HCT116 (cell line): ENCODE data around the gene GLRB. TPM values are rescaled to one million over a fixed set of nuclear protein-coding genes. Genes with fewer than 3 reads are reported as not detected.

Experiments used
- ATAC-seq: fragments of 200-7000 bp; cut with Tn5 transposase; 2 replicates; pipeline ENCODE4 v1.9.1; 2020; ENCODE audit warnings: mild to moderate bottlenecking, moderate library complexity
- BruUV-seq: library from RNA; stranded (reverse); fragments of 400-500 nt; replicated peaks from 2 replicates; lab custom pipeline; 2021; lab: Mats Ljungman, UMichigan
- CTCF ChIA-PET: fragments of 300-600 bp; sonication (Branson Sonifier 250); formaldehyde crosslinking; loops from one replicate; lab custom pipeline; 2021; ENCODE audit warnings: antibody characterized with exemption; lab: Charles Lee
- POLR2A ChIA-PET: fragments of 300-600, 350-600 bp; sonication (Branson Sonifier 250); formaldehyde crosslinking; loops from one replicate; lab custom pipeline; 2021; ENCODE audit warnings: antibody characterized with exemption; lab: Charles Lee
- RAD21 ChIA-PET, 2 experiments: fragments of 300-600 bp; sonication (Branson Sonifier 250); formaldehyde crosslinking; loops; one replicate each; lab custom pipeline; 2023; ENCODE audit warnings: low total read pairs in 2 of 2; ENCODE audit not compliant: uncharacterized antibody in 2 of 2, unreplicated experiment in 2 of 2, low non-redundant PET in 1 of 2; lab: Charles Lee
- DNase-seq: peaks from one replicate; pipeline ENCODE4 v3.0.0-alpha.2; 2010; ENCODE audit warnings: low read depth, low spot score
- H2AFZ ChIP-seq: fragments of 200-600 bp; shearing (Covaris generic), sonication (generic); 2 replicates; pipeline ENCODE4 v1.6.1; 2017; ENCODE audit warnings: low read depth, mixed run types, mixed read lengths, antibody characterized with exemption, low read length; ENCODE audit not compliant: poor library complexity, severe bottlenecking
- H3K27ac ChIP-seq: 2 replicates; pipeline ENCODE4 v1.5.1; 2012; ENCODE audit warnings: low read depth, low read length
- H3K27me3 ChIP-seq: fragments of 200-600 bp; sonication (generic); 2 replicates; pipeline ENCODE4 v1.6.1; 2016; ENCODE audit warnings: mixed run types, low read length, mixed read lengths; ENCODE audit not compliant: insufficient read depth
- H3K36me3 ChIP-seq, 2 experiments: fragments of 200-500 bp in 1 of 2; fragments of 200-600 bp in 1 of 2; sonication (Bioruptor generic) in 1 of 2; sonication (generic) in 1 of 2; 2 replicates each; pipeline versions ENCODE4 v1.5.1 to v1.6.1; 2014 to 2016; ENCODE audit warnings: low read length in 2 of 2, inconsistent platforms in 1 of 2, mixed read lengths in 1 of 2, mixed run types in 1 of 2; ENCODE audit not compliant: insufficient read depth in 2 of 2, control insufficient read depth in 1 of 2
- H3K4me1 ChIP-seq, 2 experiments: fragments of 200-600 bp in 1 of 2; sonication (generic) in 1 of 2; 2 replicates each; pipeline versions ENCODE4 v1.5.1 to v1.6.1; 2012 to 2017; ENCODE audit warnings: low read length in 2 of 2, inconsistent platforms in 1 of 2, mild to moderate bottlenecking in 1 of 2, mixed read lengths in 1 of 2, mixed run types in 1 of 2, moderate library complexity in 1 of 2; ENCODE audit not compliant: insufficient read depth in 2 of 2, control insufficient read depth in 1 of 2
- H3K4me2 ChIP-seq: fragments of 200-600 bp; sonication (generic); 2 replicates; pipeline ENCODE4 v1.6.1; 2017; ENCODE audit warnings: mixed run types, low read length, mixed read lengths
- H3K4me3 ChIP-seq, 2 experiments: fragments of 200-600 bp in 1 of 2; sonication (generic) in 1 of 2; replicated peaks in 1 of 2; 2 replicates each; pipeline ENCODE4 v1.5.1; 2011 to 2016; ENCODE audit warnings: low read length in 2 of 2, control low read depth in 1 of 2, low read depth in 1 of 2, mild to moderate bottlenecking in 1 of 2, mixed read lengths in 1 of 2, mixed run types in 1 of 2
- H3K79me2 ChIP-seq: fragments of 200-600 bp; sonication (generic); 2 replicates; pipeline ENCODE4 v1.6.1; 2017; ENCODE audit warnings: mild to moderate bottlenecking, mixed run types, low read length, moderate library complexity, mixed read lengths; ENCODE audit not compliant: insufficient read depth
- H3K9ac ChIP-seq: fragments of 200-600 bp; sonication (generic); 2 replicates; pipeline ENCODE4 v1.6.1; 2016; ENCODE audit warnings: low read length, mixed read lengths
- H3K9me2 ChIP-seq: fragments of 200-600 bp; sonication (generic), shearing (Covaris generic); 2 replicates; pipeline ENCODE4 v1.6.1; 2017; ENCODE audit warnings: mixed run types, mild to moderate bottlenecking, moderate library complexity; ENCODE audit not compliant: insufficient read depth
- H3K9me3 ChIP-seq, 2 experiments: fragments of 200-500 bp in 1 of 2; fragments of 200-600 bp in 1 of 2; sonication (Bioruptor generic) in 1 of 2; sonication (generic) in 1 of 2; 2 replicates each; pipeline ENCODE4 v1.6.1; 2014 to 2017; ENCODE audit warnings: low read length in 2 of 2, mixed read lengths in 2 of 2, inconsistent platforms in 1 of 2, low read depth in 1 of 2, mild to moderate bottlenecking in 1 of 2, mixed run types in 1 of 2, moderate library complexity in 1 of 2; ENCODE audit not compliant: control insufficient read depth in 1 of 2, insufficient read depth in 1 of 2
- H4K20me1 ChIP-seq: fragments of 200-600 bp; sonication (generic), shearing (Covaris generic); 2 replicates; pipeline ENCODE4 v1.6.1; 2017; ENCODE audit warnings: mixed run types, mild to moderate bottlenecking, moderate library complexity; ENCODE audit not compliant: insufficient read depth
- CBX3 ChIP-seq: IDR thresholded peaks from 2 replicates; pipeline ENCODE4 v1.6.1; 2012; ENCODE audit warnings: low read depth
- CEBPB ChIP-seq: IDR thresholded peaks from 2 replicates; pipeline ENCODE4 v1.6.1; 2012; ENCODE audit warnings: low read depth
- EGR1 ChIP-seq: IDR thresholded peaks from 2 replicates; pipeline ENCODE4 v1.6.1; 2012; ENCODE audit warnings: low read depth
- ELF1 ChIP-seq: IDR thresholded peaks from 2 replicates; pipeline ENCODE4 v1.6.1; 2012; ENCODE audit warnings: low read depth, borderline replicate concordance
- EZH2 ChIP-seq: fragments of 200-600 bp; sonication (generic); IDR thresholded peaks from 2 replicates; pipeline ENCODE4 v1.6.1; 2017; ENCODE audit warnings: antibody characterized with exemption, mixed run types
- FOSL1 ChIP-seq: IDR thresholded peaks from 2 replicates; pipeline ENCODE4 v1.6.1; 2012; ENCODE audit warnings: low read depth
- JUND ChIP-seq: IDR thresholded peaks from 2 replicates; pipeline ENCODE4 v1.6.1; 2012
- POLR2A ChIP-seq: IDR thresholded peaks from 2 replicates; pipeline ENCODE4 v1.7.0; 2011; ENCODE audit warnings: borderline replicate concordance; ENCODE audit not compliant: insufficient read depth, insufficient read length; ENCODE audit errors: extremely low read depth
- POLR2AphosphoS5 ChIP-seq: IDR thresholded peaks from 2 replicates; pipeline ENCODE4 v1.6.1; 2011; ENCODE audit warnings: mild to moderate bottlenecking, low read depth, low read length, moderate library complexity
- RAD21 ChIP-seq: IDR thresholded peaks from 2 replicates; pipeline ENCODE4 v1.6.1; 2012; ENCODE audit warnings: low read depth, mild to moderate bottlenecking
- SIN3A ChIP-seq: IDR thresholded peaks from 2 replicates; pipeline ENCODE4 v1.6.1; 2012; ENCODE audit warnings: low read depth
- SRF ChIP-seq: IDR thresholded peaks from 2 replicates; pipeline ENCODE4 v1.6.1; 2012; ENCODE audit warnings: low read depth
- TCF7L2 ChIP-seq: IDR thresholded peaks from 2 replicates; pipeline ENCODE4 v1.7.0; 2011; ENCODE audit warnings: borderline replicate concordance, inconsistent platforms; ENCODE audit not compliant: insufficient read depth, insufficient read length; ENCODE audit errors: extremely low read depth
- YY1 ChIP-seq: IDR thresholded peaks from 2 replicates; pipeline ENCODE4 v1.6.1; 2011; ENCODE audit warnings: low read length, low read depth, moderate library complexity, mild to moderate bottlenecking; ENCODE audit not compliant: insufficient replicate concordance; ENCODE audit errors: extremely low read depth
- ZFX ChIP-seq: fragments of 450-650 bp; IDR thresholded peaks from 2 replicates; pipeline ENCODE4 v1.6.1; 2017
- ZNF274 ChIP-seq: fragments of 200-500 bp; sonication (Bioruptor generic); IDR thresholded peaks from 2 replicates; pipeline ENCODE4 v1.6.1; 2014; ENCODE audit warnings: mild to moderate bottlenecking, low read depth, low read length, inconsistent platforms
- intact Hi-C: fragments of 100-400 bp; cut with micrococcal nuclease; formaldehyde crosslinking; loops from 2 replicates; pipeline ENCODE4 v1.10.0; 2022
- total RNA-seq: library from RNA; stranded (reverse); gene quantifications from one replicate; pipeline ENCODE4 v1.2.1, GENCODE V29; 2021; ENCODE audit not compliant: unreplicated experiment
- TF ChIP-seq, protein P1 (sequence below): IDR thresholded peaks from 2 replicates; pipeline ENCODE4 v1.6.1; 2012; ENCODE audit warnings: low read depth
- TF ChIP-seq, protein P2 (sequence below): IDR thresholded peaks from 2 replicates; pipeline ENCODE4 v1.6.1; 2012
- TF ChIP-seq, protein P3 (sequence below): IDR thresholded peaks from 2 replicates; pipeline ENCODE4 v1.6.1; 2011; ENCODE audit warnings: mild to moderate bottlenecking, low read length, moderate library complexity; ENCODE audit not compliant: insufficient replicate concordance; ENCODE audit errors: extremely low read depth
- TF ChIP-seq, protein P4 (sequence below): IDR thresholded peaks from 2 replicates; pipeline ENCODE4 v1.6.1; 2012

Gene GLRB
- total RNA-seq, 1 experiment from 2014 or later = not detected

DNA sequence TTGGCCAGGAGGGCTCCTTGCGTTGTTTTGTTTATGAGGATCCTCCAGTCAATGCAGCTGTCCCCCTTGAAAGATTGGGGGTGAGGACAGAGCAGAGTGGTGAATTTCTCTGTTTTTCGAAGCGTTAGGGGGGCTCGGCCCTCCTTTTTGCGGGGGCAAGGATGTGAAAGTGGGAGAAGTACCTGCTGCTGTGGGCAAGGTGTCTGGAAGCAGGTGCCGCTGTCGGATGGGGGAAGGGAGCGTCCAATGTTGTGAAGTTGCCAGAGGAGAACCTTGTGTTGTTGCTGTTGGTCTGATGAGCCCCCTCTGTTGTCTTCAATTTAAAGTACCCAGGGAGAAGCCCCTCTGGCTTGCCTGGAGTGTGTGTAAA, 613 bp downstream of the GLRB start:
- intact Hi-C loops = no loop called here
- no peaks in the 10 kb centered on the region for H4K20me1 ChIP-seq
- no peaks in the 10 kb centered on the region for H3K4me1 ChIP-seq
- H3K79me2 ChIP-seq = no peaks in the 10 kb centered on the region
- no peak for TF ChIP-seq SRF
- no peak for TF ChIP-seq RAD21
- TF ChIP-seq, protein P1, sequence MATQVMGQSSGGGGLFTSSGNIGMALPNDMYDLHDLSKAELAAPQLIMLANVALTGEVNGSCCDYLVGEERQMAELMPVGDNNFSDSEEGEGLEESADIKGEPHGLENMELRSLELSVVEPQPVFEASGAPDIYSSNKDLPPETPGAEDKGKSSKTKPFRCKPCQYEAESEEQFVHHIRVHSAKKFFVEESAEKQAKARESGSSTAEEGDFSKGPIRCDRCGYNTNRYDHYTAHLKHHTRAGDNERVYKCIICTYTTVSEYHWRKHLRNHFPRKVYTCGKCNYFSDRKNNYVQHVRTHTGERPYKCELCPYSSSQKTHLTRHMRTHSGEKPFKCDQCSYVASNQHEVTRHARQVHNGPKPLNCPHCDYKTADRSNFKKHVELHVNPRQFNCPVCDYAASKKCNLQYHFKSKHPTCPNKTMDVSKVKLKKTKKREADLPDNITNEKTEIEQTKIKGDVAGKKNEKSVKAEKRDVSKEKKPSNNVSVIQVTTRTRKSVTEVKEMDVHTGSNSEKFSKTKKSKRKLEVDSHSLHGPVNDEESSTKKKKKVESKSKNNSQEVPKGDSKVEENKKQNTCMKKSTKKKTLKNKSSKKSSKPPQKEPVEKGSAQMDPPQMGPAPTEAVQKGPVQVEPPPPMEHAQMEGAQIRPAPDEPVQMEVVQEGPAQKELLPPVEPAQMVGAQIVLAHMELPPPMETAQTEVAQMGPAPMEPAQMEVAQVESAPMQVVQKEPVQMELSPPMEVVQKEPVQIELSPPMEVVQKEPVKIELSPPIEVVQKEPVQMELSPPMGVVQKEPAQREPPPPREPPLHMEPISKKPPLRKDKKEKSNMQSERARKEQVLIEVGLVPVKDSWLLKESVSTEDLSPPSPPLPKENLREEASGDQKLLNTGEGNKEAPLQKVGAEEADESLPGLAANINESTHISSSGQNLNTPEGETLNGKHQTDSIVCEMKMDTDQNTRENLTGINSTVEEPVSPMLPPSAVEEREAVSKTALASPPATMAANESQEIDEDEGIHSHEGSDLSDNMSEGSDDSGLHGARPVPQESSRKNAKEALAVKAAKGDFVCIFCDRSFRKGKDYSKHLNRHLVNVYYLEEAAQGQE = no peak
- TF ChIP-seq, protein P2, sequence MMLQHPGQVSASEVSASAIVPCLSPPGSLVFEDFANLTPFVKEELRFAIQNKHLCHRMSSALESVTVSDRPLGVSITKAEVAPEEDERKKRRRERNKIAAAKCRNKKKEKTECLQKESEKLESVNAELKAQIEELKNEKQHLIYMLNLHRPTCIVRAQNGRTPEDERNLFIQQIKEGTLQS = no peak
- no peak for TF ChIP-seq ELF1
- TF ChIP-seq POLR2AphosphoS5 = no peak
- TF ChIP-seq, protein P3, sequence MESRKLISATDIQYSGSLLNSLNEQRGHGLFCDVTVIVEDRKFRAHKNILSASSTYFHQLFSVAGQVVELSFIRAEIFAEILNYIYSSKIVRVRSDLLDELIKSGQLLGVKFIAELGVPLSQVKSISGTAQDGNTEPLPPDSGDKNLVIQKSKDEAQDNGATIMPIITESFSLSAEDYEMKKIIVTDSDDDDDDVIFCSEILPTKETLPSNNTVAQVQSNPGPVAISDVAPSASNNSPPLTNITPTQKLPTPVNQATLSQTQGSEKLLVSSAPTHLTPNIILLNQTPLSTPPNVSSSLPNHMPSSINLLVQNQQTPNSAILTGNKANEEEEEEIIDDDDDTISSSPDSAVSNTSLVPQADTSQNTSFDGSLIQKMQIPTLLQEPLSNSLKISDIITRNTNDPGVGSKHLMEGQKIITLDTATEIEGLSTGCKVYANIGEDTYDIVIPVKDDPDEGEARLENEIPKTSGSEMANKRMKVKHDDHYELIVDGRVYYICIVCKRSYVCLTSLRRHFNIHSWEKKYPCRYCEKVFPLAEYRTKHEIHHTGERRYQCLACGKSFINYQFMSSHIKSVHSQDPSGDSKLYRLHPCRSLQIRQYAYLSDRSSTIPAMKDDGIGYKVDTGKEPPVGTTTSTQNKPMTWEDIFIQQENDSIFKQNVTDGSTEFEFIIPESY = no peak
- TF ChIP-seq CBX3 = no peak
- TF ChIP-seq YY1 = no peak
- TF ChIP-seq ZNF274 = no peak
- TF ChIP-seq POLR2A = no peak
- TF ChIP-seq EZH2 = no peak
- TF ChIP-seq, protein P4, sequence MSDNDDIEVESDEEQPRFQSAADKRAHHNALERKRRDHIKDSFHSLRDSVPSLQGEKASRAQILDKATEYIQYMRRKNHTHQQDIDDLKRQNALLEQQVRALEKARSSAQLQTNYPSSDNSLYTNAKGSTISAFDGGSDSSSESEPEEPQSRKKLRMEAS = no peak
- no peak for TF ChIP-seq JUND
- TF ChIP-seq SIN3A = no peak
- TF ChIP-seq EGR1 = no peak
- no peak for TF ChIP-seq FOSL1
- TF ChIP-seq TCF7L2 = no peak
- TF ChIP-seq CEBPB = no peak
- TF ChIP-seq ZFX = no peak
- TF ChIP-seq, all 23 proteins: peak for 0
- ATAC-seq = no peak
- Histone ChIP-seq H3K9ac (no peak overlapping the region), H3K9me3 (no peaks in the 10 kb centered on the region), H3K9me2 (no peaks in the 10 kb centered on the region), H3K4me2 (no peak overlapping the region), H3K27me3 (no peaks in the 10 kb centered on the region), H3K36me3 (no peaks in the 10 kb centered on the region), H3K4me3 (no peak overlapping the region), H3K27ac (no peak overlapping the region), H2AFZ (no peak overlapping the region)
- POLR2A ChIA-PET = no interaction called here
- RAD21 ChIA-PET = no interaction called here
- DNase-seq = no peak
- CTCF ChIA-PET = no interaction called here
- no TSS peak for BruUV-seq
